OCI-LY7 (cell line): ENCODE measurements around the gene BCL7A. TPM values are rescaled to one million over a fixed set of nuclear protein-coding genes. Genes with fewer than 3 reads are reported as not detected.

ENCODE experiments used
- BruUV-seq: library from RNA; stranded (reverse); fragments of 400-500 nt; replicated peaks from 2 replicates; lab custom pipeline; 2021; lab: Mats Ljungman, UMichigan
- CTCF ChIA-PET: fragments of 300-600 bp; sonication (Branson Sonifier 250); formaldehyde crosslinking; loops from one replicate; lab custom pipeline; 2022; ENCODE audit warnings: antibody characterized with exemption; ENCODE audit not compliant: unreplicated experiment; lab: Charles Lee
- POLR2A ChIA-PET: fragments of 300-600 bp; sonication (Branson Sonifier 250); formaldehyde crosslinking; loops from one replicate; lab custom pipeline; 2022; ENCODE audit warnings: antibody characterized with exemption; lab: Charles Lee
- DNase-seq: peaks from one replicate; pipeline ENCODE4 v3.0.0-alpha.2; 2015; ENCODE audit warnings: low spot score
- H2AFZ ChIP-seq: fragments of 200-600 bp; sonication (generic), shearing (Covaris generic); 2 replicates; pipeline ENCODE4 v1.6.1; 2014; ENCODE audit warnings: mild to moderate bottlenecking, antibody characterized with exemption, low read length, moderate library complexity
- H3K27ac ChIP-seq: fragments of 200-600 bp; sonication (generic); 2 replicates; pipeline ENCODE4 v1.5.1; 2014; ENCODE audit warnings: mixed run types, low read depth, mild to moderate bottlenecking, moderate library complexity, low read length, inconsistent platforms; ENCODE audit not compliant: poor library complexity, severe bottlenecking
- H3K36me3 ChIP-seq: fragments of 200-600 bp; sonication (generic); 2 replicates; pipeline ENCODE4 v1.6.1; 2014; ENCODE audit warnings: mild to moderate bottlenecking, antibody characterized with exemption, low read length, moderate library complexity, mixed read lengths; ENCODE audit not compliant: insufficient read depth
- H3K4me1 ChIP-seq: fragments of 200-600 bp; sonication (generic); 2 replicates; pipeline ENCODE4 v1.5.1; 2014; ENCODE audit warnings: mild to moderate bottlenecking, low read length; ENCODE audit not compliant: insufficient read depth, poor library complexity, severe bottlenecking
- H3K4me2 ChIP-seq: fragments of 200-600 bp; sonication (generic); 2 replicates; pipeline ENCODE4 v1.6.1; 2014; ENCODE audit warnings: mild to moderate bottlenecking, low read length
- H3K4me3 ChIP-seq: fragments of 200-600 bp; sonication (generic); 2 replicates; pipeline ENCODE4 v1.5.1; 2014; ENCODE audit warnings: mild to moderate bottlenecking, low read depth, low read length; ENCODE audit not compliant: poor library complexity, severe bottlenecking
- H3K79me2 ChIP-seq: fragments of 200-600 bp; sonication (generic); 2 replicates; pipeline ENCODE4 v1.6.1; 2016; ENCODE audit warnings: low read depth, mild to moderate bottlenecking, low read length, moderate library complexity, mixed read lengths; ENCODE audit not compliant: insufficient read depth
- H3K9me2 ChIP-seq: fragments of 200-600 bp; sonication (generic); 2 replicates; pipeline ENCODE4 v1.6.1; 2016; ENCODE audit warnings: mild to moderate bottlenecking, low read length, mixed read lengths; ENCODE audit not compliant: insufficient read depth
- H3K9me3 ChIP-seq: fragments of 200-600 bp; sonication (generic); 2 replicates; pipeline ENCODE4 v1.6.1; 2014; ENCODE audit warnings: mild to moderate bottlenecking, mixed run types, low read length, mixed read lengths
- H4K20me1 ChIP-seq: fragments of 200-600 bp; sonication (generic); 2 replicates; pipeline ENCODE4 v1.6.1; 2014; ENCODE audit warnings: mild to moderate bottlenecking, antibody characterized with exemption, low read length, moderate library complexity, mixed read lengths; ENCODE audit not compliant: insufficient read depth
- CTCF ChIP-seq: fragments of 200-600 bp; sonication (generic); conservative IDR thresholded peaks from 2 replicates; pipeline ENCODE4 v1.5.1; 2014; ENCODE audit warnings: mild to moderate bottlenecking, antibody characterized with exemption, low read length, moderate library complexity, mixed read lengths
- EZH2phosphoT487 ChIP-seq: fragments of 200-600 bp; sonication (generic); IDR thresholded peaks from 2 replicates; pipeline ENCODE4 v1.6.1; 2018; ENCODE audit warnings: low read depth, borderline replicate concordance, mild to moderate bottlenecking, mixed run types, antibody characterized with exemption, low read length, moderate library complexity, mixed read lengths
- intact Hi-C: fragments of 100-400 bp; cut with micrococcal nuclease; formaldehyde crosslinking; loops from one replicate; pipeline ENCODE4 v1.10.0; 2022; ENCODE audit not compliant: unreplicated experiment
- total RNA-seq, 2 experiments: library from RNA; depleted of rRNA in 1 of 2; stranded (reverse); fragments of >200 nt in 1 of 2; shearing (Covaris generic) in 1 of 2; gene quantifications; 2 replicates each; pipeline ENCODE4 v1.2.3, GENCODE V29; 2014 to 2022

BCL7A gene
- total RNA-seq, 2 experiments from 2014 or later: 76.2 to 84.7 TPM

DNA sequence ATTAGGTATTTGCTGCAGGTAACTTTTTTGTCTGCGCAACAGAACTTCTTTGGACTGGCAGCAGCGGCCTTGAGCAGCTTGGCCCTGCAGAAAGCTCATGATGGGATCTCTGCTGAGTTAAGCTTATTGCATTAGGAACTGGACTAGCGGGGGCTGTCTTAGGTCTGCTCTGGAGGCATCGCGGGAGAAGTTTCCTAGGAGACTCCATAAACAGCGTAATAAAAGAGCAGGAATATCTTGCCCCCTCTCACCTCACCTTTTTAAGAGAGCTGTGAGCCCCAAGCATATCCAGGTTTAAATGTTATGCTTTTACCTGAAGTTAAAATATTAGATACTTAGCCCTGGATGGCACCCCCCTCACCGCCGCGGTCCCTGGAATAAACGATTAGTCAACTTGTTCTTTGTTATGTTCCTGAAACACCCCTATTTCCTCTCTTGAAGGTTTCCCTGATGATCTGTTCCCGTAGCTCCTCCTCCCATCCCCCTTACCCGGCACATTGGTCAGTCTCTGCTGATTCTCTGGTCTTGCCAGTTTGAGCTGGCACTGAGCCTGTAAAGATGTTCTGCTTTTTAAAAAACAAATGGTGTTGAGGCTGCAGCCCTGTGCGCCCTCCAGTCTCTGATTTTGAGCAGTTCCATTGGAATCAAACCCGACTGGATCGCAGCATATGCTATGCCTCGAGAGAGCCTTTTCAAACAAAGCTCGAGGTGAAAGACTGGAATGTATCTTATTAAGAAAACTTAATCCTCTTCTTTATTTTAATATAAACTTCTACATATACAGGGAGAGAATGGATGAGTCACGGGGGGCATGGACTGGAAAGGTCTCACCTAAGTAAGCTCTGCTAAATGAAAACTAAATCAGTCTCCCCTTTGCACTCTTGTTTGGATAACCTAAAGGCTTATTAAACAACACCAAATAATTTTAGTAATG, 58.7 kb downstream of the BCL7A start:
- Histone ChIP-seq H3K79me2 (peaks cover 44% of the 10 kb centered on the region), H3K9me2 (no peaks in the 10 kb centered on the region), H3K9me3 (no peaks in the 10 kb centered on the region), H4K20me1 (peaks cover 31% of the 10 kb centered on the region), H3K36me3 (peaks cover 17% of the 10 kb centered on the region; the same call in 1 of the 2 replicates), H3K4me3 (peak overlapping the region; percentile 96), H3K27ac (peak overlapping the region; percentile 54), H2AFZ (no peak overlapping the region), H3K4me2 (peak overlapping the region; percentile 89), H3K4me1 (peaks cover 54% of the 10 kb centered on the region)
- no peak for DNase-seq
- intact Hi-C loops: no loop called here
- no peak for TF ChIP-seq CTCF
- TF ChIP-seq EZH2phosphoT487: no peak
- BruUV-seq: TSS peak; percentile 67
- ChIA-PET POLR2A (interaction anchor here (0.5 to 2.2 kb wide), 7 partner anchors 9 to 926 kb away, joined by 3 to 8 read pairs (median 4); partner anchors contain the start of gene ZCCHC8), CTCF (interaction anchor here (0.6 kb wide), 1 partner anchor 26 kb away, joined by 3 read pairs; no protein-coding TSS in a partner anchor)

DNA sequence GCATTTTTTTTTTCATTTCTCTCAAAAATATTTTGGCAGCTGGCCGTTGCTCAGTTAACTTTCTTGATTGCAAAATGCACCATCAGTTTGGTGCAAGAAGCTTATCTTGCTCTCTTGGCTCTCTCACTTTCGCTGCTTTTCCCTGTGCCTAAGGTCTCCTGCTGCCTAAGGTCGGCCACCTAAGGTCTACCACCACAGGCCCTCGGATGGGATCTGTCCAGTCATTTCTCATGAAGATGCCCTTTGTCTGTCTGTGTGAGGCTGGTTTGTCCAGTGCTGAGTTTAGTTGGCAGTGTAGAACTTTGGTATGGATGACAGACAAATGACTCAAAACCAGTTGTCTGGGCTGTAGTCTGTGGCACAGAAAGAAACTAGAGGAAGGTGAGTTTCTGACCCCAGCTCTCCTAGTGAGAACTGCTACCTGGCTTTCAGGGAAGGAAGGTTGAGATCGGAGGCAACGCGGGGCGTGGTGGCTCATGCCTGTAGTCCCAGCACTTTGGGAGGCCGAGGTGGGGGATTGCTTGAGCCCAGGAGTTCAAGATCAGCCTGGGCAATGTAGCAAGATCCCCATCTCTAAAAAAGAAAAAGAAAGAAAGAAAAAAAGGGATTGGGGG, 59.5 kb downstream of the BCL7A start:
- H3K4me2 ChIP-seq: peak overlapping the region; percentile 89
- peak overlapping the region; percentile 96 for H3K4me3 ChIP-seq
- no peaks in the 10 kb centered on the region for H3K9me2 ChIP-seq
- H2AFZ ChIP-seq: no peak overlapping the region
- TF ChIP-seq EZH2phosphoT487: no peak
- TF ChIP-seq CTCF: no peak
- H4K20me1 ChIP-seq: peaks cover 31% of the 10 kb centered on the region
- H3K4me1 ChIP-seq: peaks cover 54% of the 10 kb centered on the region
- no peaks in the 10 kb centered on the region for H3K9me3 ChIP-seq
- POLR2A ChIA-PET: interaction anchor here (0.5 to 2.2 kb wide), 9 partner anchors 8 to 927 kb away, joined by 3 to 8 read pairs (median 4); partner anchors contain the start of gene ZCCHC8
- intact Hi-C loops: no loop called here
- CTCF ChIA-PET: interaction anchor here (0.6 kb wide), 1 partner anchor 25 kb away, joined by 3 read pairs; no protein-coding TSS in a partner anchor
- no peak for DNase-seq
- peaks cover 25% of the 10 kb centered on the region for H3K36me3 ChIP-seq
- H3K79me2 ChIP-seq: peaks cover 44% of the 10 kb centered on the region
- BruUV-seq: no TSS peak
- H3K27ac ChIP-seq: peak overlapping the region; percentile 54
